ENCODE data around the gene RHBDD1.

- no peak for TF ChIP-seq EZH2 (IDR thresholded peaks at IDR 0.05; ENCODE audit: insufficient read depth, poor library complexity, severe bottlenecking)
- no peak for TF ChIP-seq EZH2phosphoT487 (IDR thresholded peaks at IDR 0.05; ENCODE audit: insufficient read depth, low read depth)
Observed at GRCh38 chr2:226839951-226840350, 4.1 kb downstream of the RHBDD1 start.

Measured in GM23248 (cell line).